Mesendoderm (in vitro differentiated cells): ENCODE data around the gene ANKRD53.

Experiments used
- DNase-seq: peaks from one replicate; pipeline ENCODE4 v3.0.0; 2013
- H2AK5ac ChIP-seq: 2 replicates; pipeline ENCODE4 v1.6.1; 2013; ENCODE audit warnings: low read length, inconsistent platforms
- H2BK120ac ChIP-seq: 2 replicates; pipeline ENCODE4 v1.6.1; 2013; ENCODE audit warnings: low read depth, mild to moderate bottlenecking, low read length, moderate library complexity, mixed read lengths
- H2BK15ac ChIP-seq: replicated peaks from 2 replicates; pipeline ENCODE4 v1.6.1; 2013; ENCODE audit warnings: low read depth, mild to moderate bottlenecking, moderate library complexity
- H2BK5ac ChIP-seq: 2 replicates; pipeline ENCODE4 v1.6.1; 2013; ENCODE audit warnings: low read length, inconsistent platforms
- H3K18ac ChIP-seq: 2 replicates; pipeline ENCODE4 v1.6.1; 2013; ENCODE audit warnings: mild to moderate bottlenecking, low read length, mixed read lengths
- H3K23ac ChIP-seq: one replicate; pipeline ENCODE4 v1.6.1; 2013; ENCODE audit warnings: low read length
- H3K27ac ChIP-seq: 2 replicates; pipeline ENCODE4 v1.5.1; 2013; ENCODE audit warnings: low read depth, mild to moderate bottlenecking, inconsistent platforms, low read length, moderate library complexity
- H3K27me3 ChIP-seq: 2 replicates; pipeline ENCODE4 v1.6.1; 2013; ENCODE audit warnings: low read length, control low read depth, mild to moderate bottlenecking, inconsistent platforms; ENCODE audit not compliant: insufficient read depth, poor library complexity
- H3K36me3 ChIP-seq: 2 replicates; pipeline ENCODE4 v1.6.1; 2013; ENCODE audit warnings: low read length, inconsistent platforms; ENCODE audit not compliant: control insufficient read depth, insufficient read depth
- H3K4ac ChIP-seq: one replicate; pipeline ENCODE4 v1.6.1; 2013; ENCODE audit warnings: low read depth, mild to moderate bottlenecking, low read length, moderate library complexity
- H3K4me1 ChIP-seq: 2 replicates; pipeline ENCODE4 v1.6.1; 2013; ENCODE audit warnings: low read depth, low read length, inconsistent platforms; ENCODE audit not compliant: control insufficient read depth
- H3K4me2 ChIP-seq: 2 replicates; pipeline ENCODE4 v1.6.1; 2013; ENCODE audit warnings: low read length
- H3K4me3 ChIP-seq: 2 replicates; pipeline ENCODE4 v1.5.1; 2013; ENCODE audit warnings: mild to moderate bottlenecking, low read length
- H3K56ac ChIP-seq: one replicate; pipeline ENCODE4 v1.6.1; 2013; ENCODE audit warnings: low read length
- H3K79me1 ChIP-seq: 2 replicates; pipeline ENCODE4 v1.6.1; 2013; ENCODE audit warnings: low read length, inconsistent platforms
- H3K79me2 ChIP-seq: 2 replicates; pipeline ENCODE4 v1.6.1; 2013; ENCODE audit warnings: mild to moderate bottlenecking, low read length; ENCODE audit not compliant: control insufficient read depth, insufficient read depth
- H3K9ac ChIP-seq: 2 replicates; pipeline ENCODE4 v1.6.1; 2013; ENCODE audit warnings: low read length, inconsistent platforms
- H4K5ac ChIP-seq: one replicate; pipeline ENCODE4 v1.6.1; 2013; ENCODE audit warnings: low read length
- H4K8ac ChIP-seq: one replicate; pipeline ENCODE4 v1.6.1; 2013; ENCODE audit warnings: low read depth, mild to moderate bottlenecking, control low read depth, low read length, moderate library complexity
- WGBS: extraction: QIAGEN DNeasy Blood & Tissue Kit; methylation state at CpG from one replicate; pipeline ENCODE4 v1.1.7; 2013; ENCODE audit warnings: low lambda C conversion rate, missing lambda C conversion rate; ENCODE audit not compliant: insufficient coverage; ENCODE audit errors: extremely low coverage; 5-methylcytosine and 5-hydroxymethylcytosine counted together

ANKRD53 gene

DNA sequence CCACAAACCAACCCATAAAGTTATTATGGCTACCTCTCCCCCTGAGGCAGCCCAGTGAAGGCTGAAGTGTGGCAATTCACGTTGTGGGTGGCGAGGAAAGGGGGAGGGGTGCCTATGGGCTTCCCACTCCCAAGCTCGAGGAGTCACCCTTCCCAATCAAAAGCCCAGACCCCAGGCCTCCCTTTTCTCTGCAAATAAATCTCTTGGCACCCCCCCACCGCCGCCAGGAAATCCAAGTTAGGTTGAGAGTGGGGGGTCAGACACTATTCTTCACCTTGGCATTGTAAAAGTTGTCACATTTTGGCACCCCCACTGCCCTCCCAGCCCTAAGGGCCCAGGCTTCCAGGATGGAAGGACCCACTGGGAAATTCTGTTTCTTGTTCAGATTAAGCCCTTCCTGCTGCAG, 6.9 kb downstream of the ANKRD53 start:
- no peak overlapping the region for H2BK5ac ChIP-seq
- no peak overlapping the region for H4K8ac ChIP-seq
- H3K36me3 ChIP-seq: no peaks in the 10 kb centered on the region
- H3K18ac ChIP-seq: no peak overlapping the region
- H2BK15ac ChIP-seq: no peak overlapping the region
- H3K27me3 ChIP-seq: no peaks in the 10 kb centered on the region
- WGBS: no CpG with 5 or more reads among the region's 5 CpGs
- H3K79me2 ChIP-seq: no peaks in the 10 kb centered on the region
- H3K56ac ChIP-seq: no peak overlapping the region
- H2BK120ac ChIP-seq: no peak overlapping the region
- H3K79me1 ChIP-seq: no peaks in the 10 kb centered on the region
- no peak overlapping the region for H3K23ac ChIP-seq
- no peak overlapping the region for H3K9ac ChIP-seq
- H3K4me3 ChIP-seq: no peak overlapping the region
- no peak overlapping the region for H3K4ac ChIP-seq
- DNase-seq: no peak
- H3K4me1 ChIP-seq: no peaks in the 10 kb centered on the region
- no peak overlapping the region for H3K27ac ChIP-seq
- no peak overlapping the region for H2AK5ac ChIP-seq
- no peak overlapping the region for H3K4me2 ChIP-seq
- no peak overlapping the region for H4K5ac ChIP-seq

DNA sequence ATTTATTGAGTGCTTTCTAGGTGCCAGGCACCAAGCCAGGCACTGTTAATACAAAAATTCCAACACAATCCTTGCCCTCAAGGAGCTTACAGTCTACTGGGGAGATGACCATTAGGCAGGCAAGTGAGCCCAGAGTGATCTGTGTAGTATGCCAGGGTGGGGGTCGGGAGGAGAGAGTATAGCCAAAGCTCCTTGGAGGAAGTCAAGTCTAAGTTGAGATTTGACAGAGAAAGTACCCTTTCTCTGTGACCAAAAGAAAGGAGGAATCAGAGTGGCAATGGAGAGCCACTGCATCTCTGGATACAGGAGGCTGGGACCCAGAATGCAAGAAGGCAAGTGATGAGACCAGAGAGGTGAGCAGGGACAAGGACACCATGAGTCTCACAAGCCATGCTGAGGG, 7.5 kb downstream of the ANKRD53 start:
- no peak overlapping the region for H3K4me2 ChIP-seq
- H3K79me1 ChIP-seq: no peaks in the 10 kb centered on the region
- H3K4me3 ChIP-seq: no peak overlapping the region
- no peak overlapping the region for H3K27ac ChIP-seq
- no peak overlapping the region for H3K4ac ChIP-seq
- no peak overlapping the region for H2BK120ac ChIP-seq
- no CpG with 5 or more reads among the region's 1 CpG for WGBS
- H3K4me1 ChIP-seq: no peaks in the 10 kb centered on the region
- H3K23ac ChIP-seq: no peak overlapping the region
- H4K8ac ChIP-seq: no peak overlapping the region
- no peak overlapping the region for H4K5ac ChIP-seq
- H3K27me3 ChIP-seq: no peaks in the 10 kb centered on the region
- no peak overlapping the region for H3K18ac ChIP-seq
- no peak overlapping the region for H3K56ac ChIP-seq
- no peaks in the 10 kb centered on the region for H3K79me2 ChIP-seq
- H2AK5ac ChIP-seq: no peak overlapping the region
- H3K9ac ChIP-seq: no peak overlapping the region
- H2BK5ac ChIP-seq: no peak overlapping the region
- no peak for DNase-seq
- H2BK15ac ChIP-seq: no peak overlapping the region
- H3K36me3 ChIP-seq: no peaks in the 10 kb centered on the region

DNA sequence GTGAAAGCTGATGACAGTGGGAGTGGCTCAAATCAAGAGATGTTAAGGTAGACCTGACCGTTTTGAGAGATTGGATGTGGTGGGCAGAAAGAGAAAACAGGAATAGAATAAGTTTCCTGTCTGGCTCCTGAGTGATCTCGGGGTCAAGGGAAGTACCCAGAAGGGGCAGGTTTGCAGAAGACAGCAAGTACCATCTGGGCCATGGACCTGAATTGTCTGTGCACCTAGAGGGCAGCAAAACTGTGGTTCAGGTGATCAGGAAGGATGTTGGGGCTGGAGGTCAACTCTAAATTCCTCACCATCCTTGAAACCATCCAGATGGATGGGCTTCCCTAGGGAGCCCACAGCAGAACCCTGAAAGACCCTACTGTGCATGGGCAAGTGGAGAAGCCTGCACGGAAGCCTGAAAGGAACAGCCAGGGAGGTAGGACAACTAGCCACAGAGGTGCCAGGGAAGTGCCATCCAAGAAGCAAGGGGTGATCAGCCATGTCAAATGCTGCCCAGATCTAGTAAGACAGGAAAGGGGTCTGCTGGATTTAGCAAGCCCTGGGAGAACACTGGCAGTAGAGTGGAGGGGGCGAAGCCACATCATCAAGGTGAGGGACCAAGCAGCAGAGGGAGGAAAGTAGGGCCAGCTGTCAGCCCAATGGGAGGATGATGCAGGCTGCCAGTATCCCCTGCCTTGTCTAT, 8.2 kb downstream of the ANKRD53 start:
- no peak overlapping the region for H4K8ac ChIP-seq
- no peak overlapping the region for H4K5ac ChIP-seq
- H3K18ac ChIP-seq: no peak overlapping the region
- no peak overlapping the region for H3K27ac ChIP-seq
- no peaks in the 10 kb centered on the region for H3K79me2 ChIP-seq
- H3K4ac ChIP-seq: no peak overlapping the region
- no peaks in the 10 kb centered on the region for H3K79me1 ChIP-seq
- H3K4me3 ChIP-seq: no peak overlapping the region
- no peaks in the 10 kb centered on the region for H3K36me3 ChIP-seq
- no peak overlapping the region for H2AK5ac ChIP-seq
- H2BK15ac ChIP-seq: no peak overlapping the region
- no CpG with 5 or more reads among the region's 4 CpGs for WGBS
- no peak overlapping the region for H3K56ac ChIP-seq
- no peaks in the 10 kb centered on the region for H3K4me1 ChIP-seq
- DNase-seq: no peak
- no peak overlapping the region for H3K9ac ChIP-seq
- H2BK120ac ChIP-seq: no peak overlapping the region
- H3K4me2 ChIP-seq: no peak overlapping the region
- H3K27me3 ChIP-seq: no peaks in the 10 kb centered on the region
- no peak overlapping the region for H3K23ac ChIP-seq
- no peak overlapping the region for H2BK5ac ChIP-seq

DNA sequence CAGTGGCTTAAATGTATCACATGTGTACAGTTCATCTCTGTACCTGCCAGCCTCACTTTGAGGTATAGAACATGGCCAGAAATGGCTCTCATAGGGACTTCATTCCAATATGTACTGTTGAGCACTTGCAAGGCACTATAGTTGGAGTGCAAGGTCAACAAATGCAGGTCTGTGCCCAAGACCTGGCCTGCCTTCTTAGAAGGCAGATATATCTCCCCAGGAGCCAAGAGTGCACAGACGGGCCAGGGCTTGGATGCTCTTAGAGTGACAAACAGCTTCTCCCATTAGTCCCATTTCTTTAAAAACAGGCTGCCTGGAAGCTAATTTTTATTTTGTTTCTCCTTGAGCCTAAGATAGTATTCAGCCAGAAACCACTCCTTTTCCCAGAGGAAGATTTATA, 9.0 kb downstream of the ANKRD53 start:
- H3K27me3 ChIP-seq: no peaks in the 10 kb centered on the region
- no peak overlapping the region for H2BK15ac ChIP-seq
- H2BK120ac ChIP-seq: no peak overlapping the region
- DNase-seq: no peak
- no peak overlapping the region for H3K18ac ChIP-seq
- H2AK5ac ChIP-seq: no peak overlapping the region
- no peak overlapping the region for H4K8ac ChIP-seq
- no peak overlapping the region for H3K4me2 ChIP-seq
- no peak overlapping the region for H4K5ac ChIP-seq
- H3K79me1 ChIP-seq: no peaks in the 10 kb centered on the region
- no peaks in the 10 kb centered on the region for H3K4me1 ChIP-seq
- no peaks in the 10 kb centered on the region for H3K36me3 ChIP-seq
- H3K79me2 ChIP-seq: no peaks in the 10 kb centered on the region
- no peak overlapping the region for H3K23ac ChIP-seq
- no peak overlapping the region for H3K9ac ChIP-seq
- no peak overlapping the region for H3K56ac ChIP-seq
- WGBS: no CpG with 5 or more reads among the region's 1 CpG
- H3K4ac ChIP-seq: no peak overlapping the region
- H3K4me3 ChIP-seq: no peak overlapping the region
- no peak overlapping the region for H2BK5ac ChIP-seq
- H3K27ac ChIP-seq: no peak overlapping the region

DNA sequence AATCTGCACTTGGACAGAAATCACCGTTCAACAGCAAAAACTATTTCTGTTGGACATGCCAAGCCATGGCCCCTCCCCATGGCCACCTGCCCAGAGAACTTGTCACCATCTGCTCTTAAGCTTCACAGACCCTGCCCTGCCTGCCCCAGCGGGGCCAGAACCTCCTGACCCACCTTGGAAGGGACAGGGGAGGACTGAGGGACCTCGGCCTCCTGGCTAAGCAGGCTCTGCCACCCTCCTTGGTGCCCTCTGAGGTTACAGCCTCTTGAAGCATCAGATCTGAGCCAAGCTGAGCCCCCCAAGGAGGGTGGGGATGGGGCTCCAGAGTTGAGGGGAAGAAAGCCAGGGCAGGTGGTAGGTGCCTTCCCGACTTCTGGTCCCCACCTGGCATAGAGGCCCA, 9.7 kb downstream of the ANKRD53 start:
- no peak overlapping the region for H3K4me3 ChIP-seq
- no peak overlapping the region for H3K23ac ChIP-seq
- H4K8ac ChIP-seq: no peak overlapping the region
- DNase-seq: no peak
- no peak overlapping the region for H4K5ac ChIP-seq
- H3K56ac ChIP-seq: no peak overlapping the region
- no peak overlapping the region for H2AK5ac ChIP-seq
- H3K27ac ChIP-seq: no peak overlapping the region
- H2BK15ac ChIP-seq: no peak overlapping the region
- H3K36me3 ChIP-seq: no peaks in the 10 kb centered on the region
- no peak overlapping the region for H2BK5ac ChIP-seq
- H3K79me1 ChIP-seq: peaks cover 2% of the 10 kb centered on the region
- H3K4me2 ChIP-seq: no peak overlapping the region
- no peak overlapping the region for H2BK120ac ChIP-seq
- H3K79me2 ChIP-seq: no peaks in the 10 kb centered on the region
- H3K4ac ChIP-seq: no peak overlapping the region
- no peak overlapping the region for H3K18ac ChIP-seq
- H3K4me1 ChIP-seq: no peaks in the 10 kb centered on the region
- H3K27me3 ChIP-seq: no peaks in the 10 kb centered on the region
- WGBS: no CpG with 5 or more reads among the region's 4 CpGs
- no peak overlapping the region for H3K9ac ChIP-seq
